Hepatocyte (in vitro differentiated cells): ENCODE data around the gene RAB26. TPM values are rescaled to one million over a fixed set of nuclear protein-coding genes. Genes with fewer than 3 reads are reported as not detected.
"Not testable (repeated sequence)": the region's sequence is repeated elsewhere in the genome, so short reads cannot be mapped to it uniquely, and the experiment has no call there.

Source experiments
- DNase-seq: peaks from one replicate; pipeline ENCODE4 v3.0.0-alpha.2; 2016; ENCODE audit warnings: low spot score
- H2AFZ ChIP-seq: fragments of 200-600 bp; sonication (generic); 2 replicates; pipeline ENCODE4 v1.6.0; 2016; ENCODE audit warnings: antibody characterized with exemption, mild to moderate bottlenecking
- H3K27ac ChIP-seq: fragments of 200-600 bp; sonication (generic); 2 replicates; pipeline ENCODE4 v1.5.1; 2016; ENCODE audit warnings: mild to moderate bottlenecking
- H3K27me3 ChIP-seq: fragments of 200-600 bp; sonication (generic); 2 replicates; pipeline ENCODE4 v1.6.1; 2016
- H3K36me3 ChIP-seq: fragments of 200-600 bp; sonication (generic); replicated peaks from 2 replicates; pipeline ENCODE4 v1.5.1; 2016; ENCODE audit warnings: low read depth; ENCODE audit not compliant: insufficient read depth
- H3K4me1 ChIP-seq: fragments of 200-600 bp; sonication (generic); 2 replicates; pipeline ENCODE4 v1.5.1; 2016; ENCODE audit warnings: mild to moderate bottlenecking, moderate library complexity; ENCODE audit not compliant: insufficient read depth
- H3K4me2 ChIP-seq: fragments of 200-600 bp; sonication (generic); 2 replicates; pipeline ENCODE4 v1.6.0; 2016
- H3K4me3 ChIP-seq: fragments of 200-600 bp; sonication (generic); 2 replicates; pipeline ENCODE4 v1.5.1; 2016; ENCODE audit warnings: mild to moderate bottlenecking
- H3K79me2 ChIP-seq: fragments of 200-600 bp; sonication (generic); 2 replicates; pipeline ENCODE4 v1.6.0; 2017; ENCODE audit warnings: mild to moderate bottlenecking
- H3K9me2 ChIP-seq: fragments of 200-600 bp; sonication (generic); replicated peaks from 2 replicates; pipeline ENCODE4 v1.6.0; 2017; ENCODE audit warnings: mild to moderate bottlenecking; ENCODE audit not compliant: insufficient read depth
- H3K9me3 ChIP-seq: fragments of 200-600 bp; sonication (generic); 2 replicates; pipeline ENCODE4 v1.5.1; 2016; ENCODE audit warnings: low read depth, mild to moderate bottlenecking
- H4K20me1 ChIP-seq: fragments of 200-600 bp; sonication (generic); 2 replicates; pipeline ENCODE4 v1.6.0; 2016; ENCODE audit warnings: mild to moderate bottlenecking; ENCODE audit not compliant: insufficient read depth, poor library complexity, severe bottlenecking
- WGBS: methylation state at CpG from one replicate; pipeline ENCODE4 v1.1.6; 2016; ENCODE audit warnings: low lambda C conversion rate; ENCODE audit errors: missing lambda C conversion rate; 5-methylcytosine and 5-hydroxymethylcytosine counted together
- polyA plus RNA-seq: library from polyadenylated mRNA; unstranded; fragments of >200 nt; fragmentation: Nextera tagmentation; extraction: Ambion mirVana; gene quantifications from 2 replicates; pipeline ENCODE4 v1.2.1, GENCODE V29; 2016
- total RNA-seq: library from RNA; depleted of rRNA; stranded (reverse); fragments of >200 nt; gene quantifications from 2 replicates; pipeline ENCODE4 v1.2.3, GENCODE V29; 2014

The RAB26 gene
- total and polyA plus RNA-seq, 2 experiments from 2014 or later: 8.3 to 15.0 TPM

- not testable (repeated sequence) for H3K27me3 ChIP-seq, H3K4me3 ChIP-seq, H3K9me2 ChIP-seq, H3K9me3 ChIP-seq, H3K36me3 ChIP-seq, H2AFZ ChIP-seq
- peak overlapping the region; percentile 82 for H3K4me2 ChIP-seq
- 37% methylated on average over 29 of the region's 37 CpGs for WGBS
- H3K4me1 ChIP-seq: peaks cover 37% of the 10 kb centered on the region
- peaks cover 17% of the 10 kb centered on the region for H4K20me1 ChIP-seq
- peak; percentile 64 for DNase-seq
- peak overlapping the region; percentile 99 for H3K27ac ChIP-seq
- peaks cover 52% of the 10 kb centered on the region for H3K79me2 ChIP-seq
Measured at GRCh38 chr16:2124694-2125444, 23.6 kb upstream of the RAB26 start.

GRCh38 chr16:2125609-2126008 is 22.8 kb upstream of the RAB26 start:
- H3K79me2 ChIP-seq: peaks cover 55% of the 10 kb centered on the region
- peak overlapping the region; percentile 82 for H3K4me2 ChIP-seq
- H3K4me1 ChIP-seq: peaks cover 37% of the 10 kb centered on the region
- WGBS: 71% methylated on average over 10 of the region's 11 CpGs
- peak overlapping the region; percentile 99 for H3K27ac ChIP-seq
- H3K9me2 ChIP-seq, H3K36me3 ChIP-seq, DNase-seq, H3K9me3 ChIP-seq, H3K4me3 ChIP-seq, H2AFZ ChIP-seq, H3K27me3 ChIP-seq: not testable (repeated sequence)
- H4K20me1 ChIP-seq: peaks cover 20% of the 10 kb centered on the region

- Histone ChIP-seq H3K79me2 (peaks cover 53% of the 10 kb centered on the region), H4K20me1 (peaks cover 17% of the 10 kb centered on the region), H3K27ac (peak overlapping the region; percentile 99), H3K4me1 (peaks cover 37% of the 10 kb centered on the region)
- not testable (repeated sequence) for H3K9me3 ChIP-seq, DNase-seq, H3K36me3 ChIP-seq, H2AFZ ChIP-seq, H3K4me2 ChIP-seq, H3K27me3 ChIP-seq, H3K9me2 ChIP-seq, H3K4me3 ChIP-seq
- 89% methylated on average over 21 of the region's 21 CpGs for WGBS
Measured at GRCh38 chr16:2126161-2126743, 22.2 kb upstream of the RAB26 start.

- H3K36me3 ChIP-seq, H3K9me3 ChIP-seq, H3K4me3 ChIP-seq, DNase-seq, H2AFZ ChIP-seq, H4K20me1 ChIP-seq, H3K27me3 ChIP-seq, H3K9me2 ChIP-seq: not testable (repeated sequence)
- Histone ChIP-seq H3K4me1 (peaks cover 37% of the 10 kb centered on the region), H3K79me2 (peaks cover 53% of the 10 kb centered on the region), H3K4me2 (peak overlapping the region; percentile 55), H3K27ac (peak overlapping the region; percentile 99)
- WGBS: 92% methylated on average over 31 of the region's 31 CpGs
Measured at GRCh38 chr16:2126928-2127556, 21.4 kb upstream of the RAB26 start.

- H4K20me1 ChIP-seq, DNase-seq, H2AFZ ChIP-seq, H3K4me3 ChIP-seq, H3K9me3 ChIP-seq, H3K9me2 ChIP-seq, H3K36me3 ChIP-seq, H3K27me3 ChIP-seq: not testable (repeated sequence)
- peaks cover 37% of the 10 kb centered on the region for H3K4me1 ChIP-seq
- H3K4me2 ChIP-seq: peak overlapping the region; percentile 55
- peaks cover 53% of the 10 kb centered on the region for H3K79me2 ChIP-seq
- 20% methylated on average over 3 of the region's 3 CpGs for WGBS
- H3K27ac ChIP-seq: peak overlapping the region; percentile 99
Measured at GRCh38 chr16:2127630-2128280, 20.7 kb upstream of the RAB26 start.

- not testable (repeated sequence) for DNase-seq, H3K4me3 ChIP-seq, H4K20me1 ChIP-seq, H3K36me3 ChIP-seq, H2AFZ ChIP-seq, H3K9me3 ChIP-seq, H3K27me3 ChIP-seq, H3K9me2 ChIP-seq
- peak overlapping the region; percentile 87 for H3K27ac ChIP-seq
- WGBS: 45% methylated on average over 10 of the region's 11 CpGs
- H3K4me1 ChIP-seq: peaks cover 31% of the 10 kb centered on the region
- peak overlapping the region; percentile 70 for H3K4me2 ChIP-seq
- H3K79me2 ChIP-seq: peaks cover 55% of the 10 kb centered on the region
Measured at GRCh38 chr16:2129251-2129650, 19.2 kb upstream of the RAB26 start.

GRCh38 chr16:2129890-2130447 is 18.5 kb upstream of the RAB26 start:
- H3K9me3 ChIP-seq, H3K27ac ChIP-seq: not testable (repeated sequence)
- 92% methylated on average over 22 of the region's 22 CpGs for WGBS

GRCh38 chr16:2133797-2134196 is 14.6 kb upstream of the RAB26 start:
- DNase-seq, H3K27ac ChIP-seq, H3K4me2 ChIP-seq, H2AFZ ChIP-seq, H3K4me1 ChIP-seq, H4K20me1 ChIP-seq, H3K36me3 ChIP-seq, H3K9me2 ChIP-seq, H3K9me3 ChIP-seq, H3K4me3 ChIP-seq, H3K27me3 ChIP-seq: not testable (repeated sequence)
- WGBS: 73% methylated on average over 7 of the region's 12 CpGs
- H3K79me2 ChIP-seq: peaks cover 33% of the 10 kb centered on the region

More at GRCh38 chr16:2129890-2130447, 18.5 kb upstream of the RAB26 start:
- not testable (repeated sequence) for H3K36me3 ChIP-seq, H2AFZ ChIP-seq, H3K9me2 ChIP-seq, H3K4me3 ChIP-seq, H4K20me1 ChIP-seq, H3K4me2 ChIP-seq, DNase-seq, H3K27me3 ChIP-seq
- Histone ChIP-seq H3K79me2 (peaks cover 52% of the 10 kb centered on the region), H3K4me1 (peaks cover 27% of the 10 kb centered on the region)
